PFSK-1 (cell line): ENCODE results near the gene KRT81.

Experiments used
- FOXP2 ChIP-seq: optimal IDR thresholded peaks from 2 replicates; pipeline ENCODE3; 2011; ENCODE audit warnings: borderline replicate concordance, control low read depth, inconsistent platforms; ENCODE audit not compliant: insufficient read depth; ENCODE audit errors: extremely low read length, extremely low read depth
- POLR2AphosphoS5 ChIP-seq: IDR thresholded peaks from 2 replicates; pipeline ENCODE4 v1.6.1; 2012; ENCODE audit warnings: low read depth, mild to moderate bottlenecking, control low read depth, low read length, moderate library complexity
- SIN3A ChIP-seq: IDR thresholded peaks from 2 replicates; pipeline ENCODE4 v1.6.1; 2012; ENCODE audit warnings: mild to moderate bottlenecking, low read length, moderate library complexity, borderline replicate concordance; ENCODE audit not compliant: insufficient read depth
- TAF1 ChIP-seq: IDR thresholded peaks from 2 replicates; pipeline ENCODE4 v1.6.1; 2012; ENCODE audit warnings: low read length, control low read depth, borderline replicate concordance; ENCODE audit not compliant: insufficient read depth
- TF ChIP-seq, protein P1 (sequence below), 2 experiments: IDR thresholded peaks; 2 replicates each; pipeline versions ENCODE4 v1.6.1 to v1.8.0; 2011 to 2012; ENCODE audit warnings: low read depth in 2 of 2, low read length in 2 of 2, control low read depth in 1 of 2, inconsistent platforms in 1 of 2, mild to moderate bottlenecking in 1 of 2, moderate library complexity in 1 of 2; ENCODE audit not compliant: insufficient read depth in 1 of 2

DNA sequence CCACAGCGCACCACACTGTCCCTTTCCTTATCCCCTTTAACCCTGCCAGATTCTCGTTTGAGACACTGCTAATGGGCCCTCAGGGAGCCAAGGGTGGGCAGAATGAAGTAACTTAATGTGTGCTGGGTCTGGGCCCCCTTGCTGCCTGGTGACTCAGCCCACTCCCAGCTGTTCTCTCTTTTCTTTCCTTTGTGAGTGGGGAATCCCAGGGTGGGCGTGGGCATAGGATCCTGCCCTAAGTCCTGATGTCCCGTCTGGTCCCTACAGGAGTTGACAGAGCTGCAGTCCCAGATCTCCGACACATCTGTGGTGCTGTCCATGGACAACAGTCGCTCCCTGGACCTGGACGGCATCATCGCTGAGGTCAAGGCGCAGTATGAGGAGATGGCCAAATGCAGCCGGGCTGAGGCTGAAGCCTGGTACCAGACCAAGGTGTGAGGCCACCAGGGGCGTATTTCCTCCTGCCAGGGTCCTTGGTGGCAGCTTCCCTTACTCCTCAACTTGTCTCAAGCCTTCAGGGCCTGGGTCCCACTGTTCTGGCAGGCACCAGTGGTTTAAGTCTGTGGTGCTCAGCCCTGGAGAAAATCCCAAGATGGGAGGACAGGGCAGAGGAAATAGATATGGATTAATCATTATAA is 50.0 kb downstream of the KRT81 start:
- TF ChIP-seq, protein P1, sequence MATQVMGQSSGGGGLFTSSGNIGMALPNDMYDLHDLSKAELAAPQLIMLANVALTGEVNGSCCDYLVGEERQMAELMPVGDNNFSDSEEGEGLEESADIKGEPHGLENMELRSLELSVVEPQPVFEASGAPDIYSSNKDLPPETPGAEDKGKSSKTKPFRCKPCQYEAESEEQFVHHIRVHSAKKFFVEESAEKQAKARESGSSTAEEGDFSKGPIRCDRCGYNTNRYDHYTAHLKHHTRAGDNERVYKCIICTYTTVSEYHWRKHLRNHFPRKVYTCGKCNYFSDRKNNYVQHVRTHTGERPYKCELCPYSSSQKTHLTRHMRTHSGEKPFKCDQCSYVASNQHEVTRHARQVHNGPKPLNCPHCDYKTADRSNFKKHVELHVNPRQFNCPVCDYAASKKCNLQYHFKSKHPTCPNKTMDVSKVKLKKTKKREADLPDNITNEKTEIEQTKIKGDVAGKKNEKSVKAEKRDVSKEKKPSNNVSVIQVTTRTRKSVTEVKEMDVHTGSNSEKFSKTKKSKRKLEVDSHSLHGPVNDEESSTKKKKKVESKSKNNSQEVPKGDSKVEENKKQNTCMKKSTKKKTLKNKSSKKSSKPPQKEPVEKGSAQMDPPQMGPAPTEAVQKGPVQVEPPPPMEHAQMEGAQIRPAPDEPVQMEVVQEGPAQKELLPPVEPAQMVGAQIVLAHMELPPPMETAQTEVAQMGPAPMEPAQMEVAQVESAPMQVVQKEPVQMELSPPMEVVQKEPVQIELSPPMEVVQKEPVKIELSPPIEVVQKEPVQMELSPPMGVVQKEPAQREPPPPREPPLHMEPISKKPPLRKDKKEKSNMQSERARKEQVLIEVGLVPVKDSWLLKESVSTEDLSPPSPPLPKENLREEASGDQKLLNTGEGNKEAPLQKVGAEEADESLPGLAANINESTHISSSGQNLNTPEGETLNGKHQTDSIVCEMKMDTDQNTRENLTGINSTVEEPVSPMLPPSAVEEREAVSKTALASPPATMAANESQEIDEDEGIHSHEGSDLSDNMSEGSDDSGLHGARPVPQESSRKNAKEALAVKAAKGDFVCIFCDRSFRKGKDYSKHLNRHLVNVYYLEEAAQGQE (IDR thresholded peaks at IDR 0.05; ENCODE audit: insufficient read depth in 1 of 2, low read depth in 2 of 2, low read length in 2 of 2), result no peak
- TF ChIP-seq POLR2AphosphoS5 (no peak), SIN3A (no peak), TAF1 (no peak), FOXP2 (no peak)
